Breast epithelium (tissue), 4 donors: ENCODE measurements around the gene ZMAT5. TPM values are rescaled to one million over a fixed set of nuclear protein-coding genes. Genes with fewer than 3 reads are reported as not detected.

Experiments used
- DNase-seq, 2 donors: peaks; one replicate each; pipeline ENCODE4 v3.0.0-alpha.2; 2019; ENCODE audit warnings: low spot score in 2 of 2
- H3K27ac ChIP-seq, 2 donors: fragments of 200-600 bp; sonication (generic) in 1 of 2; one replicate each; pipeline ENCODE4 v1.5.1; 2016 to 2019; ENCODE audit warnings: mild to moderate bottlenecking in 1 of 2
- H3K27me3 ChIP-seq, 2 donors: fragments of 200-600 bp; sonication (generic) in 1 of 2; one replicate each; pipeline versions ENCODE4 v1.5.1 to v1.6.0; 2017 to 2019; ENCODE audit warnings: control low read depth in 1 of 2, mild to moderate bottlenecking in 1 of 2
- H3K36me3 ChIP-seq: fragments of 200-600 bp; one replicate; pipeline ENCODE4 v1.5.1; 2019
- H3K4me1 ChIP-seq, 2 donors: fragments of 200-600 bp; sonication (generic); one replicate each; pipeline ENCODE4 v1.5.1; 2016 to 2019; ENCODE audit warnings: control low read depth in 1 of 2
- H3K4me3 ChIP-seq, 3 donors: fragments of 200-600 bp; sonication (generic); 1 replicate in 2 of 3; 2 replicates in 1 of 3; pipeline ENCODE4 v1.5.1; 2016 to 2019; ENCODE audit warnings: mild to moderate bottlenecking in 3 of 3, moderate library complexity in 2 of 3
- H3K9me3 ChIP-seq, 2 donors: fragments of 200-600 bp; sonication (generic) in 1 of 2; one replicate each; pipeline ENCODE4 v1.5.1; 2016 to 2019; ENCODE audit warnings: control low read depth in 1 of 2
- POLR2A ChIP-seq: fragments of 450-650 bp; IDR thresholded peaks from one replicate; pipeline ENCODE4 v1.6.1; 2016; ENCODE audit warnings: antibody characterized with exemption, mild to moderate bottlenecking, moderate library complexity
- POLR2AphosphoS5 ChIP-seq, 3 donors: sonication (generic); formaldehyde crosslinking; IDR thresholded peaks; one replicate each; pipeline ENCODE4 v1.6.1; 2017; ENCODE audit warnings: antibody characterized with exemption in 3 of 3
- intact Hi-C: fragments of 100-400 bp; cut with DNase I; formaldehyde crosslinking; loops from one replicate; pipeline ENCODE4 v1.15.1; 2023; ENCODE audit warnings: low total_unique reads
- total RNA-seq, 3 donors: library from RNA; depleted of rRNA; stranded (reverse); fragments of >200 nt; gene quantifications; one replicate each; pipeline ENCODE4 v1.1.0, GENCODE V29; 2016
- TF ChIP-seq, protein P1 (sequence below), 3 donors: fragments of 450-650 bp; IDR thresholded peaks; one replicate each; pipeline ENCODE4 v1.5.1; 2016 to 2017; ENCODE audit warnings: antibody characterized with exemption in 3 of 3, mild to moderate bottlenecking in 3 of 3, moderate library complexity in 3 of 3

ZMAT5 gene
- total RNA-seq, 3 donors from 2014 or later, result 22.5 to 26.2 (median 23.0) TPM

DNA sequence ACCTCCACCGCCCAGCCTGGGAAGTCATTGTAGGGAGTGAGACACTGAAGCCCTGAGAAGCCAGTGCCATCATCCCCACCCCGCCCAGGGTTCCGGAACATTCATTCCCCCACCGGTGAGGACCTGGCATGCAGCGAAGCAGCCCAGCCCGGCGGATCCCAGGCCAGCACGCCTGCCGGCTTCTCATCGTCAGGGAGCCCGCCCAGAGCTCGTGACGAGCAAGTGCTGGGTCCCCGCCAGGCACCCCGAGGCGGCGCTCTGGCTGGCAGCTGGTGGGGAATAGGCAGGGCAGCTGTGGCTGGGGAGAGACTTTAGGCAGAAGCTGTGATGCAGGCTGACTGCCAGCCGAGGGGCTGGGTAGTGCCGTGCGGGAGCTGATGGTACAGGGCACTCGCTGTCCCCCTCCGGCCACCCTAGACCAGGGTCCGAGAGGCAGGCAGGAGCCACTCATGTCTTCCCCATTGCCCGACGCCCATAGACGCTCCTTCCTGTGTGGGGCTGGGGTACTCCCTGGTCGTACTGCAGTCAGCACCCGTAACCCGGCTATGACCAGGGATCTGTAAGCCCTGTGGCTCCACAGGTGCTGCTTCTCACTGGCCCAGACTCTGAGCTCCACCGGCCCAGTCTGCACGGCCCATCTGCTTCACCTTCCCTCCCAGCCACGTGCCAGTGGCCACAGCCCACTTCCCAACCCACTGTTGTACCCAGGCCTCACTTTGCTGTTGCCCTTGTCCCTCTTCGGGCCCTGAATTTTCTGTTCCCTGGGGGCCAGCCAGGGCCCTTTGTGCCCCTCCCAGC is 71.5 kb downstream of the ZMAT5 start:
- TF ChIP-seq, protein P1, sequence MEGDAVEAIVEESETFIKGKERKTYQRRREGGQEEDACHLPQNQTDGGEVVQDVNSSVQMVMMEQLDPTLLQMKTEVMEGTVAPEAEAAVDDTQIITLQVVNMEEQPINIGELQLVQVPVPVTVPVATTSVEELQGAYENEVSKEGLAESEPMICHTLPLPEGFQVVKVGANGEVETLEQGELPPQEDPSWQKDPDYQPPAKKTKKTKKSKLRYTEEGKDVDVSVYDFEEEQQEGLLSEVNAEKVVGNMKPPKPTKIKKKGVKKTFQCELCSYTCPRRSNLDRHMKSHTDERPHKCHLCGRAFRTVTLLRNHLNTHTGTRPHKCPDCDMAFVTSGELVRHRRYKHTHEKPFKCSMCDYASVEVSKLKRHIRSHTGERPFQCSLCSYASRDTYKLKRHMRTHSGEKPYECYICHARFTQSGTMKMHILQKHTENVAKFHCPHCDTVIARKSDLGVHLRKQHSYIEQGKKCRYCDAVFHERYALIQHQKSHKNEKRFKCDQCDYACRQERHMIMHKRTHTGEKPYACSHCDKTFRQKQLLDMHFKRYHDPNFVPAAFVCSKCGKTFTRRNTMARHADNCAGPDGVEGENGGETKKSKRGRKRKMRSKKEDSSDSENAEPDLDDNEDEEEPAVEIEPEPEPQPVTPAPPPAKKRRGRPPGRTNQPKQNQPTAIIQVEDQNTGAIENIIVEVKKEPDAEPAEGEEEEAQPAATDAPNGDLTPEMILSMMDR (IDR thresholded peaks at IDR 0.05), result no peak
- TF ChIP-seq POLR2A (no peak), POLR2AphosphoS5 (IDR thresholded peaks at IDR 0.05) (no peak)
- Histone ChIP-seq H3K4me1 (peaks cover 0 to 14% of the 10 kb centered on the region in 2 donors), H3K36me3 (no peaks in the 10 kb centered on the region), H3K27me3 (no peaks in the 10 kb centered on the region), H3K4me3 (no peak overlapping the region), H3K9me3 (no peaks in the 10 kb centered on the region), H3K27ac (no peak overlapping the region)
- peak; percentile 60 to 76 for DNase-seq
- intact Hi-C loops, result no loop called here

DNA sequence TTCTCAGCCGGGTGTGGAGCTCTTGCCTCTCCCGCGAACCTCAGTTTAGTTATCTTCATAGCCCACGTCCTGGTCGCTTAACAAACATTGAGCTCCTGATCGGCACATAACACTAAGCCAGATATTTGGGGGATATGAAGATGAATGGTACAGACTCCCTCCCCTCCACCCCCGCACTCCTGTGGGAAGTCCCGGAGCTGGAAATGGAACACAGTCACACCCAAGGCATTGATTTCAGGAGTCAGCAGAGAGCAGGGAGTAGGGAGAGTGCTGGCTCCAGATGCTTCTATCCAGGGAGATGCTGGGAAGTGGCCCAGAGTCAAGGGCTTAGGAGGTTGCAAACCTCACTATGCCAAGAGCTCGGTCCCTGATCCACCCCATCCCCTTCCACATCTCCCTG is 73.1 kb downstream of the ZMAT5 start:
- H3K9me3 ChIP-seq, result no peaks in the 10 kb centered on the region
- DNase-seq, result no peak
- no peak overlapping the region for H3K4me3 ChIP-seq
- intact Hi-C loops, result no loop called here
- TF ChIP-seq POLR2AphosphoS5 (IDR thresholded peaks at IDR 0.05) (no peak), POLR2A (no peak)
- TF ChIP-seq, protein P1 (IDR thresholded peaks at IDR 0.05), result no peak
- no peaks in the 10 kb centered on the region for H3K36me3 ChIP-seq
- no peak overlapping the region for H3K27ac ChIP-seq
- peaks cover 0 to 14% of the 10 kb centered on the region in 2 donors for H3K4me1 ChIP-seq
- H3K27me3 ChIP-seq, result no peaks in the 10 kb centered on the region

GRCh38 chr22:29693161-29693560 is 73.6 kb downstream of the ZMAT5 start:
- Histone ChIP-seq H3K4me1 (peaks cover 0 to 14% of the 10 kb centered on the region in 2 donors), H3K27ac (no peak overlapping the region), H3K9me3 (no peaks in the 10 kb centered on the region), H3K27me3 (no peaks in the 10 kb centered on the region), H3K36me3 (no peaks in the 10 kb centered on the region), H3K4me3 (no peak overlapping the region)
- intact Hi-C loops, result no loop called here
- DNase-seq, result no peak
- no peak for TF ChIP-seq POLR2A
- no peak for TF ChIP-seq POLR2AphosphoS5 (IDR thresholded peaks at IDR 0.05)
- TF ChIP-seq, protein P1 (IDR thresholded peaks at IDR 0.05), result no peak

GRCh38 chr22:29692327-29692640 is 74.5 kb downstream of the ZMAT5 start:
- H3K27me3 ChIP-seq, result no peaks in the 10 kb centered on the region
- DNase-seq, result no peak
- TF ChIP-seq, protein P1 (IDR thresholded peaks at IDR 0.05), result no peak
- TF ChIP-seq POLR2AphosphoS5 (IDR thresholded peaks at IDR 0.05), result no peak
- no peak for TF ChIP-seq POLR2A
- no peaks in the 10 kb centered on the region for H3K9me3 ChIP-seq
- intact Hi-C loops, result no loop called here
- H3K4me1 ChIP-seq, result peaks cover 0 to 14% of the 10 kb centered on the region in 2 donors
- no peaks in the 10 kb centered on the region for H3K36me3 ChIP-seq
- no peak overlapping the region for H3K27ac ChIP-seq
- no peak overlapping the region for H3K4me3 ChIP-seq

GRCh38 chr22:29691636-29692326 is 75.0 kb downstream of the ZMAT5 start:
- intact Hi-C loops, result no loop called here
- no peaks in the 10 kb centered on the region for H3K36me3 ChIP-seq
- no peak overlapping the region for H3K4me3 ChIP-seq
- DNase-seq, result no peak
- no peaks in the 10 kb centered on the region for H3K27me3 ChIP-seq
- peaks cover 0 to 14% of the 10 kb centered on the region in 2 donors for H3K4me1 ChIP-seq
- TF ChIP-seq POLR2A (no peak), POLR2AphosphoS5 (IDR thresholded peaks at IDR 0.05) (no peak)
- TF ChIP-seq, protein P1 (IDR thresholded peaks at IDR 0.05), result no peak
- H3K9me3 ChIP-seq, result no peaks in the 10 kb centered on the region
- no peak overlapping the region for H3K27ac ChIP-seq
